ENCODE results near the gene RAB22A.

- TF ChIP-seq CTCF (IDR thresholded peaks at IDR 0.05; ENCODE audit: low read depth, low read length) = no peak
- TF ChIP-seq MYC (IDR thresholded peaks at IDR 0.05; ENCODE audit: low read depth, low read length) = no peak
Observed at GRCh38 chr20:58416057-58416456, 106.5 kb downstream of the RAB22A start.
